Measurements from ENCODE around the gene HDLBP. TPM values are rescaled to one million over a fixed set of nuclear protein-coding genes. Genes with fewer than 3 reads are reported as not detected.
"Not testable (repeated sequence)": the region's sequence is repeated elsewhere in the genome, so short reads cannot be mapped to it uniquely, and the experiment has no call there.

The HDLBP gene
- polyA plus RNA-seq, 1 experiment: 707 TPM

GRCh38 chr2:241323778-241324177, 8.3 kb upstream of the HDLBP start:
- Histone ChIP-seq H3K27ac (ENCODE audit: low read depth, low read length) (no peak overlapping the region), H3K27me3 (ENCODE audit: control insufficient read depth, insufficient read depth, low read length) (no peaks in the 10 kb centered on the region), H3K9me3 (ENCODE audit: control insufficient read depth, insufficient read depth, low read length) (no peaks in the 10 kb centered on the region), H3K4me3 (ENCODE audit: low read depth, low read length) (no peak overlapping the region)
- no peak for DNase-seq (ENCODE audit: low read depth, low spot score)
- TF ChIP-seq CTCF (IDR thresholded peaks at IDR 0.05; ENCODE audit: low read depth, low read length): no peak
- ChIA-PET CTCF (no interaction called here), POLR2A (interaction anchor here (0.9 to 2.1 kb wide), 2 partner anchors 8 to 9 kb away, joined by 3 to 5 read pairs; partner anchors contain the start of genes HDLBP and SEPTIN2)

DNA sequence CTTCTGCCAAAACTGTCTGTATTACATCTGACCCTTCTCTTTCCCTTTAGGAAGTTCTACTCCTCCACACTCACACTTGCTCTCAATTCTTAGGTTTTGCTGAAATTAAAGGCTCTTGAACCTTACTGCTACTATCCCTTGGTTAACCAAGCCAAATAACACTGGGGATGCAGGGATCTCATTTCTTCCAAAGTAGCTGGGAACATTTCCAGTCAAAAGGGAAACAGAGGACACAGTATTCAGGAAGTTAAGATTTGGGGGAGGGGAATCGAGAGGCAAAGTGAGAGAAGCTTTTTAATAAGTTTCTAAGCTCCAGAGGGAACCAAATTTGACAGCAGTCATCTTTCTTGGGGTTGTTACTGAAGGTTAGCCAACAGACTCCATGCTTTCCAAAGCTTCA, 6.4 kb upstream of the HDLBP start:
- ChIA-PET POLR2A (interaction anchor here (0.6 to 0.7 kb wide), 2 partner anchors 235 to 355 kb away, joined by 3 to 5 read pairs; no protein-coding TSS in a partner anchor), CTCF (no interaction called here)
- no peak for DNase-seq (ENCODE audit: low read depth, low spot score)
- H3K27me3 ChIP-seq (ENCODE audit: control insufficient read depth, insufficient read depth, low read length): no peaks in the 10 kb centered on the region
- no peaks in the 10 kb centered on the region for H3K9me3 ChIP-seq (ENCODE audit: control insufficient read depth, insufficient read depth, low read length)
- no peak overlapping the region for H3K27ac ChIP-seq (ENCODE audit: low read depth, low read length)
- no peak overlapping the region for H3K4me3 ChIP-seq (ENCODE audit: low read depth, low read length)
- no peak for TF ChIP-seq CTCF (IDR thresholded peaks at IDR 0.05; ENCODE audit: low read depth, low read length)

GRCh38 chr2:241321033-241321432, 5.6 kb upstream of the HDLBP start:
- H3K4me3 ChIP-seq (ENCODE audit: low read depth, low read length): no peak overlapping the region
- no peaks in the 10 kb centered on the region for H3K27me3 ChIP-seq (ENCODE audit: control insufficient read depth, insufficient read depth, low read length)
- ChIA-PET CTCF (no interaction called here), POLR2A (no interaction called here)
- H3K27ac ChIP-seq (ENCODE audit: low read depth, low read length): no peak overlapping the region
- DNase-seq (ENCODE audit: low read depth, low spot score): no peak
- H3K9me3 ChIP-seq (ENCODE audit: control insufficient read depth, insufficient read depth, low read length): peaks cover 3% of the 10 kb centered on the region; the same call in 1 of the 2 replicates
- TF ChIP-seq CTCF (IDR thresholded peaks at IDR 0.05; ENCODE audit: low read depth, low read length): no peak

DNA sequence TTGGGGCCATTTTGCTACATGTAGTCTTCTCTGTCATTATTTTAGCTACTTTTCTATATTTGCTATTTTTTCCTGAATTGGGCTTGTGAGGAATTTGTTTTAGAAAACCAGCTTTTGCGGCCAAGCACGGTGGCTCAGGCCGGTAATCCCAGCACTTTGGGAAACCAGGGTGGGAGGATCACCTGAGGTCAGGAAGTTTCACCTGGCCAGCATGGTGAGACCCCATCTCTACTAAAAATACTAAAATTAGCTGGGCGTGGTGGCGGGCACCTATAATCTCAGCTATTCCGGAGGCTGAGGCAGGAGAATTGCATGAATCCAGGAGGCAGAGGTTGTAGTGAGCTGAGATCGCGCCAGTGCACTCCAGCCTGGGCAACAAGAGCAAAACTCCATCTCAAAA, 4.9 kb upstream of the HDLBP start:
- Histone ChIP-seq H3K27ac (ENCODE audit: low read depth, low read length) (no peak overlapping the region), H3K4me3 (ENCODE audit: low read depth, low read length) (no peak overlapping the region), H3K9me3 (ENCODE audit: control insufficient read depth, insufficient read depth, low read length) (peaks cover 4% of the 10 kb centered on the region; the same call in 1 of the 2 replicates), H3K27me3 (ENCODE audit: control insufficient read depth, insufficient read depth, low read length) (no peaks in the 10 kb centered on the region)
- no peak for TF ChIP-seq CTCF (IDR thresholded peaks at IDR 0.05; ENCODE audit: low read depth, low read length)
- ChIA-PET CTCF (interaction anchor here (0.5 kb wide), 1 partner anchor 99 kb away, joined by 3 read pairs; no protein-coding TSS in a partner anchor), POLR2A (no interaction called here)
- no peak for DNase-seq (ENCODE audit: low read depth, low spot score)

DNA sequence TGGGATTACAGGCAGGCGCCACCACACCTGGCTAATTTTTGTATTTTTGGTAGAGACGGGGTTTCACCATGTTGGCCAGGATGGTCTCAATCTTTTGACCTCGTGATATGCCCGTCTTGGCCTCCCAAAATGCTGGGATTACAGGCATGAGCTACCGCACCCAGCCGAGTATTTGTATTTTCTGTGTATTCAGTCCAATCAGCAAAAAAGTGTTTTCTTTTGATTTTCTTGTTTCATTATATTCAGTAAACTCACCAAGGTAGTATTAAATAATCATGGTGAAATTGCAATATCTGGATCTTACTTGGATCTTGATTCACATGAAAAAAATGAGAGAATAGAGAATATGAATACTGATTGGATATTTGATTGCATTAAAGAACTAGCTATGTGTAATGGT, 3.4 kb upstream of the HDLBP start:
- H3K4me3 ChIP-seq (ENCODE audit: low read depth, low read length); POLR2A ChIA-PET: not testable (repeated sequence)

DNA sequence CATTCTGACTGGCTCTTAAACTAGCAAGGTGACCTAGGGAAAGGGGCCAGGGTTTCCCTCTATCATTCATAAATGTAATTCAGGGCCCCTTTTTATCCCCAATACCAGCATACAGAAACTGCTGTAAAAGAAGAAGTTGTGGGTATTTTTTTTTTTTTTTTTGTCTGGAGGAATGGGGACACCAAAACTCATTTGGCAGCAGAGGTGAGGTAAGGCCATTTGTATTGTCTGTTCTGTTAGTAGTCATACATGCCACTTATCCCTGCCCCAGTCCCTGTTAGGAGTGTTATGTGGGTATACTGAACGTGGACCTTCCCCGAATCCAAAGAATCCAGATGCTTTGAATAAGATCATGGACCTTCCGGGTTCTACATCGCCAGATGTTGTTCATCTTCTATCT, 1.9 kb upstream of the HDLBP start:
- Histone ChIP-seq H3K27ac (ENCODE audit: low read depth, low read length) (no peak overlapping the region), H3K4me3 (ENCODE audit: low read depth, low read length) (peak overlapping the region; percentile 96), H3K9me3 (ENCODE audit: control insufficient read depth, insufficient read depth, low read length) (peaks cover 4% of the 10 kb centered on the region; the same call in 1 of the 2 replicates), H3K27me3 (ENCODE audit: control insufficient read depth, insufficient read depth, low read length) (no peaks in the 10 kb centered on the region)
- ChIA-PET POLR2A (no interaction called here), CTCF (no interaction called here)
- TF ChIP-seq CTCF (IDR thresholded peaks at IDR 0.05; ENCODE audit: low read depth, low read length): no peak
- DNase-seq (ENCODE audit: low read depth, low spot score): no peak

More for the DNA sequence above, 3.4 kb upstream of the HDLBP start:
- H3K9me3 ChIP-seq (ENCODE audit: control insufficient read depth, insufficient read depth, low read length); H3K27ac ChIP-seq (ENCODE audit: low read depth, low read length); DNase-seq (ENCODE audit: low read depth, low spot score); CTCF ChIA-PET; H3K27me3 ChIP-seq (ENCODE audit: control insufficient read depth, insufficient read depth, low read length): not testable (repeated sequence)

Measured in AG04450 (cell line).